GM21367 (cell line): ENCODE measurements around the gene CHST11.
"Not testable (repeated sequence)": the region's sequence is repeated elsewhere in the genome, so short reads cannot be mapped to it uniquely, and the experiment has no call there.

Source experiments
- ATAC-seq: cut with Tn5 transposase; IDR thresholded peaks from one replicate; pipeline ENCODE4 v1.9.1; 2021; ENCODE audit not compliant: unreplicated experiment

CHST11 gene

DNA sequence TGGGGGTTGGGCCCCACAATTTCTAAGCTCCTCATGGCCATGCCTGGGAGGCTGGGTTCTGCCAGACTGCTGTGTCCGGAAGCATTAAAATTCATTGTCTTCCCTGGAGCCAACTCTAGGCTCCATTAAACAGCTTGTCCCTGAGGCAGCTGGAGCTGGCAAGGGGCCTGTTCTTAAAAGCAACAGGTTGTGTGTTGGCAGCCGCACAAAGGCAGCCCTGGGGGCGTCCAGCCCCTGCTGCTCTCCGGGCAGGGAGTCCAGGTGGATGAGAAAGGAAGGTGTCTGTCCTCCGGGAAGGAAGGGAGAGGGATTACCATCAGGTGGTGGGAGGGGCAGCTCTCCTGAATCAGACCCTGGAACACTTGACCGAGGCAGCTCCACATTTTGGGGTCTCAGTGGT, 98.9 kb downstream of the CHST11 start:
- ATAC-seq = no peak

DNA sequence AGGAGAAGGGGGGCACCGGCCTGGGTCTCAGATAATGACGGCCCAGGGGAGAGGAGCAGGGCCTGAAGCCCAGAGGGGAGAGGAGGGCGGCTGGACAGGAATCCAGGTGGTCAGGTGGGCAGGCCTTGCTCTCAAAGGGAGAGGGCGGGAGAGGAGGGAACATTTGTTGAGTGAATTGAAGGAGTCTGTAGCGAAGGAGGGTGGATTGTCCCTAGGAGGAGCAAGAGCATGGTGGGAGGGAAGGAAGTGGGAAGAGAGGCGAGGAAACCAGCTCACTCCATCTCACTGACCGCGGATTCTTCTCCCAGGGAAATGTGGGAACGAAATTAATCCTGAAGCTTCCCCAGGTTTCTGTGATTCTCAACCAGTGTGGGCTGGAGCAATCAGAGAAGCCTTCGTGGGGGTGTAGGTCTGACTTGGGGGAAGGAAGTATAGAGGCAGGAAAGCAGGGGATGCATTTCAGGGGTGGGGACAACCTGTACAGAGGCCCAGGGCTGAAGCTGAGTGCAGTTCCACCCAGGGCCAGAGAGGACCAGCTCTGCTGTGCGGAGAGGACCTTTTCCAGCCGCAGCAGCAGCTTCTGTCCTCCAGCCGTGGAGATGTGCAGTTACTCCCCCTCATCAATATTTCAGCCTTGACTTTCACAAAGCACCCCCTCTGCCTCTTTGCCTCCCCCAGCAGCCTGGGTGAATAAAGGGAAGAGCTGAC, 100.9 kb downstream of the CHST11 start:
- no peak for ATAC-seq

DNA sequence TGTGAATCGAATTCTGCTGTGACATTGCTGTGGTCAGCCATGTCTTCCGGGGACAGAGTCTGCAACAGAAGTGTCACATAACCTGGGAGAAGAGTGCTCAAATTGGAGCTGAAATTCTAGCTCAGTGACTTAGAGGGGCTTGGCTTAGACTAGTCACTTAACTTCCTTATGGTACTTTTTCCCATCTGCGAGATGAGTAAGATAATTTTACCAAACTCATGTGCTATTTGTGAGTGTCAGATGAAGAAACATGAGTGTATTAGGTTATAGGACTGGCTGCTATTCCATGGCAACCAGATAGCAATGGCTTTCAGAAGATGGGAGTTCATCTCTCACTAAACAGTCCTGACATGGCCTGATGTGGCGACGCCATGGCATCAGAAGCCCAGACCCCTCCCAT, 104.1 kb downstream of the CHST11 start:
- ATAC-seq = no peak

DNA sequence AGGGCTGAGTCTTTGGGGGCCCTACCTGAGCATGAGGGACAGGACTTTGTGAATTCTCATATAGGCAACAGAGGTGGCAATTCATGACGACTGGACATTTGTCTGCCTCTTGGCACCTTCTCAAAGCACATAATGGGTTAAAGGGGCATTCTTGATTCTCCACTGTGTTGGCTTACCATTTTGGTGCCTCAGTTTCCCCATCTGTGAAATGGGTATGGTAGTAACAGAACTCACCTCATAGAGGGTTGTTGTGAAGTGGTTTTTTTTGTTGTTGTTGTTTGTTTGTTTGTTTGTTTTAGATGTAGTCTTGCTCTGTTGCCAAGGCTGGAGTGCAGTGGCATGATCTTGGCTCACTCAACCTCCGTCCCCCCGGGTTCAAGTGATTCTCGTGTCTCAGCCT, 106.0 kb downstream of the CHST11 start:
- no peak for ATAC-seq

DNA sequence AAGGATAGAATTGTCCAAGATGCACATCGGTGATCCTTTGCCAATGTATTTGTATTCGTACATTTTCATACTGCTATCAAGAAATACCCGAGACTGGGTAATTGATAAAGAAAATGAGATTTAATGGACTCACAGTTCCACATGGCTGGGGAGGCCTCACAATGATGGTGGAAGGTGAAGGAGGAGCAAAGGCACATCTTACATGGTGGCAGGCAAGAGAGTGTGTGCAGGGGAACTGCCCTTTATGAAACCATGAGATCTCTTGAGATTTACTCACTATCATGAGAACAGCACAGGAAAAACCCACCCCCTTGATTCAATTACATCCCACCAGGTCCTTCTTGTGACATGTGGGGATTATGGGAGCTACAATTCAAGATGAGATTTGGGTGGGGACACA, 107.9 kb downstream of the CHST11 start:
- not testable (repeated sequence) for ATAC-seq

DNA sequence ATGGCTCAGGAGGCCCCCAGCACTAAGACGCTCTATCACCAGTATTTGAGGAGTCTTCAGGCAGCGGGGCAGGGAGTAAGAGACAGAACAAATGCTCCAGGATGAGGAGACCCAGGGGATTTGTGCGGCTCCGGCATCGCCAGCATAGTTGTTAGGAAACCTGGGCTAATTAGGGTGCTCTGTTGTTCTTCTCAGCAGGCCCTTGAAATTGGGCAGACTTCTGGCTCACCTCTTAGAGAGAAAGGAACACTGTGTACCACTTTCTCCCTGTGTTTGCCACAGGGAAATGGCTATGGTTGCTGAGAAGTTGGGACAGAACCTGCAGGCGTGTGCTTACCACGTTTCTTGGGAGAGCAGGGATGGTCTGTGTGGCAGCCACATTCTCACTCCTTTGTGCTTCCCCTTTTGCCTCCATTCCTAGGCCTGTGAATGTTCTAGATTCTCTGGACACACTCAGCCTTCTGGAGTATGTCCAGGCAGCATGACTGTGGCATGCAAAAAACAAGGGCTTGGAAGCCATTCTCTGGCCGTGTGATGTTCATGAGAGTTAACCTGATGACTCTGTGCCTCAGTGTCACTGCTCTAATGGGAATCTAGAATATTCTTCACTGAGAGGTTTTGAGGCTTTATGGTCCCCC, 109.0 kb downstream of the CHST11 start:
- no peak for ATAC-seq

DNA sequence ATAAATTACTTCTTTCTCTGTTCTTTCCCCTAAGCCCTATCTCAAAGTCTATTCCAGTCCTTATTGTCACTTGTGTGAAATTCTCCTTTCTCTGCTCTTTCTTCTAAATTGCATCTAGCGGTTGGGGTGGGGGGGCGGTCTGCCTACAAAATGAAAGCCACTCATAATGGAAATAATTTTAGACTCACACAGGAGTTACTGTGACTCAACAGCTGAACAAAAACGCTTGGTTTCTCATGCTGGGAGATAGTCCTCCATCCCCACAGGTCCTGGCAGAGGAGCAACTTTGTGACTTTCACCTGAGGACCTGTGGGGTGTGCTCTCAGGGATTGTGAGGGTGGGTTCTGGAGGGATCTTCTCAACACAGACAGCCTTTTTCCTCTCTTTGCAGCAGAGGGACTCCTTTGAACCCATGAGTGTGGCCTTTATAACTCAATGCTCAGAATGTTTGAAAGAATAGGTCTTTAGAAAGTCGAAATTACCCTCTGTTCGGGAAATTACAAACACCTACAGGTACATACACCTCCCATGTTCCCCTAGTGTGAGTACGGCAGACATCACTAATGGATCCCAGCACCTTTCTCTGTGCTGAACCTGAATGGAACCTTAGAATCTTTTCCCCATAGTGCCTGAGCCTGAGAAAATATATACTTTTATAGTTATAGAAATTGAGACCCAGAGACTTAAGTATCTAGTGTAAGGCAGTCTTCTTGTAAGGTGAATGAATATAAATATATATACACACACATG, 109.7 kb downstream of the CHST11 start:
- ATAC-seq = no peak

DNA sequence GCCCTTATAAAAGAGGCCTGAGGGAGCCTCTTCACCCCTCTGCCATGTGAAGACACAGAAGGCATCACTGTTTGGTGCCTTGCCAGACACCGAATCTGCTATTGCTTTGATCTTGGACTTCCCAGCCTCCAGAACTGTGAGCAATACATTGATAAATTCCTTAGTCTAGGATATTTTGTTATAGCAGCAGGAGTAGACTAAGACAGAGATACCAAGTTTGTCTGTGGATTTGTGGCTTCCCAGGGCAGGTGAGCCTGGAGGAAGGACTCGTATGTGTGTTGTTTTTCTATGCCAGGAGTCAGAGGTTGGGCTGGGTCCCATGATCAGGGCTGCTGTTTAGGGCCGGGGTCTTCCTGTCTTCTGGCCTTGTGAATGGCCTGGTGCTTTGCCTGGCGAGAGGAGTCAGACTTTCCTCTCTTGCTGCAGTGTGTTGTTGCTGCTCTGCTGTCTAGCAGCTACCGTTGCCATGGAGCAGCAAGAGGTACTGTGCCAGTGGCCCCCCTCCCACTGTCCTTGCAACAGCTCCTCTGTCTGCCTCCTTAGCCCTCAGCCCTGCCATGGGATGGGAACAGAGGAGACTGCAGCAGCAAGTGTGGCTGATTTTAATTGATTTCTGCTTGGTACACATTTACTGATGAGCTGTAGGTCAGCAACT, 111.2 kb downstream of the CHST11 start:
- no peak for ATAC-seq

DNA sequence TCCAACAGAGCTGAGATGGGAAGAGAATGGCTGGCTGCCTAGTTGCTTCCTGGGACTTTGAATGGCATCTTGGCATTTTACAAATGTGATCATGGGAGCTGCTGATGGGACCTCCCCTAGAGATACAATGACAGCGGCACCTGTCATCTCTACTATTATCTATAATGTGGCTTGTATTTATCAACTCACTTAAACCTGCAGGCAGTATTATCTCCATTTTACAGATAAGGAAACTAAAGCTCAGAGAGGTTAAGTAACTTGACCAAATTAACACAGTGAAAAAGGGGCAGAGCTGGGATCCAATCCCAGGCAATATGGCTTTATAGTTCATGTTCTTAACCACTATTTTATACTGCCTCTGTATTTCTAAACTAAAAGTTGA, 111.7 kb downstream of the CHST11 start:
- no peak for ATAC-seq

DNA sequence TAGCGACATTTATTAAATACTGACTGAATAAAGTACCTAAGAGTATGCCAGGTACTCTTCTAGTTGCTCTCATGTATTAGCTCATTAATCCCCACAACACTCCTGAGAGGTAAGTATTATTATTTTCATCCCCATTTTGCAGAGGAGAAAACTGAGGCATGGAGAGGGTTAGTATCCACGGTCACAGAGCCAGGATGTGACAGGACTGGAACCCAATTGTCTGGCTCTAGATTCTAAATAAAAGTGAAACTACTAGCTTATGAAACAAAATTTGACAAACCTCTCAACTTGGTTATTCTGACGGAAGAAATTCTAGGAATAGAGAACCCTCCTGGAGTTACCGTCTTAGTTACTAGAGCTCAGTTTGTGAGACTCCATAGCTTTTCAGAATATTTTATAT, 112.2 kb downstream of the CHST11 start:
- no peak for ATAC-seq

DNA sequence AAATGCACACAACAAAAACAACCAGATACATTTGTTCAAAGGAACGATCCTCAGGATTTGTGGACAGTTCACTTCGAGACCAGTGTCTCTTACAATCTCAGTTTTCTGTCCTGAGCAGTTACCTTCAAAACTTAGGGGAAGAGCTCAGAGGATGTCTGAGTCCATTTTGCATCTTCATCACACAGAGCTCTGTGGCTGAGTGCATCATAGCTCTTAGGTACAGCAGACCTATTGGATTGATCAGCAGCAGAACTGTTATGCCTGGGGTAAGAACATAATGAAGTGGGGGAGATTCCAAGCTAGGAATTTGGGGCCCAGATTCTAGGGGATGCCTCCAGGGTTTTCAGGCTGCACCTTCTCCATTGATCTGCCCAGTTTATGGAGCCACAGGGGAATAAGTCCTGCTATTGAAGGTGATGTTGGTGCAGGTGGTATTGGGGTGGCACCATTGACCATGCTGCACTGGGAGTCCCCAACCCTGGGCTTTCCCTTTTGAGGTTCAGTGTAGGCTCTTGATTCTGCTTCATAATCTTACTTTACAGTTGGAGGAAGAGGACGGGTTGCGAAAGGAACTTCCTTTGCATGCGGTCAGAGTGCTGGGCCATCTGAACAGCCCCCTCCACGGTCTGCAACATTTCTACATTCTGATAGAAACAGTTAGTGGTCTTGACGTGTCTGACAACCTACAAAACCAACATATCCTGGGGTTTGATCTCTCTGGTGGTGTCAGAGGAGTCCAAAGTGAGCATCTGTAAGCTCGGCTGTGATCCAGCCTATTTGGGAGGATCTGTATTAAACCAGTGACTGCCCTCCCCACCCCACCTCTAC, 112.8 kb downstream of the CHST11 start:
- ATAC-seq = peak; percentile 69

DNA sequence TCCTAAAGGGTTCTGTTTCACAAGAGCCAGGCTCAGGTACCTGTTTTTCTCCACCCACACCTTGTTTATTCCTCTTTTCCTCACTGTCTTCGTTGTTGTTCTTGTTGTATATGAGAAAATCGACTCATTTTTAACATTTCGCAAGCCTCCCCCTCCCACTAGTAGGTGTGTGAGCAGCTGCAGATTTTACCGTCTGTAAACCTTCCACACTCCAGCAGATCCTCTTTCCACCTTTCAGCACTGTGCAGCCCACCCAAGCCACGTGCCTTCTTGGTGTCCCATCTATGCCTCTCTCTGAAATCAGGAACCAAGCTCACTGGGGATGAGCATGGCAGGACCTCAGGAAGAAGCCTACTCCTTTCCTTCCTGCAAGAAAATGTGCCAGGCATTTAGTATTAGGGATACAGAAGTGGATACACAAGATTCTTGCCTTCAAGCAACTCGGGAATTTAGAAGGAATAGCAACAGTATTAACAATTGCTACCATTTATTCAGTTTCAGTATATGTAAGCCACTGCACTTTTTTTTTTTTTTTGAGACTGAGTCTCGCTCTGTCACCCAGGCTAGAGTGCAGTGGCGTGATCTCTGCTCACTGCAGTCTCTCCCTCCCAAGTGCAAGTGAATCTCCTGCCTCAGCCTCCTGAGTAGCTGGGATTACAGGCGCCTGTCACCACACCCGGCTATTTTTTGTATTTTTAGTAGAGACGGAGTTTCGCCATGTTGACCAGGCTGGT, 113.6 kb downstream of the CHST11 start:
- ATAC-seq = no peak

DNA sequence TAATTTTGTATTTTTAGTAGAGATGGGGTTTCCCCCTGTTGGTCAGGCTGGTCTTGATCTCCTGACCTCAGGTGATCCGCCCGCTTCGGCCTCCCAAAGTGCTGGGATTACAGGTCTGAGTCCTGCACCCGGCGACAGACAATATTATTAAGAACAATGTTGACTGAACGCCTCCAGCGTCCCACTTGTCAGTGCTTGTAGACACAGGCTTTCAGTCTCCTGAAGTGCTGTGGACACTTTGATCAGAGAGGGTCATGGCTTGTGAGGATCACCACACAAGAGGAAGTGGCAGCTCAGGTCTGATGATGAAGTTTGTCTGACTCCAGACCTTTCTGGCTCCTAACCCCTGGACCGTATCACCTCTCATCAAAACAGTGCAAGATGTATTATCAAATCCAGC, 114.6 kb downstream of the CHST11 start:
- ATAC-seq = no peak

DNA sequence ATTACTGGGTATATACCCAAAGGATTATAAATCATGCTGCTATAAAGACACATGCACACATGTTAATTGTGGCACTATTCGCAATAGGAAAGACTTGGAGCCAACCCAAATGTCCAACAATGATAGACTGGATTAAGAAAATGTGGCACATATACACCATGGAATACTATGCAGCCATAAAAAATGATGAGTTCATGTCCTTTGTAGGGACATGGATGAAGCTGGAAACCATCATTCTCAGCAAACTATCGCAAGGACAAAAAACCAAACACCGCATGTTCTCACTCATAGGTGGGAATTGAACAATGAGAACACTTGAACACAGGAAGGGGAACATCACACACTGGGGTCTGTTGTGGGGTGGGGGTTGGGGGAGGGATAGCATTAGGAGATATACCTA, 117.6 kb downstream of the CHST11 start:
- not testable (repeated sequence) for ATAC-seq

DNA sequence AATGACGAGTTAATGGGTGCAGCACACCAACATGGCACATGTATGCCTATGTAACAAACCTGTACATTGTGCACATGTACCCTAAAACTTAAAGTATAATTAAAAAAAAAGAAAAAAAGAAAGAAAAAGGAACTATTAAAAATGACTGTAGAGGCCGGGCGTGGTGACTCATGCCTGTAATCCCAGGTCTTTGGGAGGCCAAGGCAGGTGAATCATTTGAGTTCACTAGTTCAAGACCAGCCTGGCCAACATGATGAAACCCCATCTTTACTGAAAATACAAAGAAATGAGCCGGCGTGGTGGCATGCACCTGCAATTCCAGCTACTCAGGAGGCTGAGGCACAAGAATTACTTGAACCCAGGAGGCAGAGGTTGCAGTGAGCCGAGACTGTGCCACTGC, 118.0 kb downstream of the CHST11 start:
- not testable (repeated sequence) for ATAC-seq

DNA sequence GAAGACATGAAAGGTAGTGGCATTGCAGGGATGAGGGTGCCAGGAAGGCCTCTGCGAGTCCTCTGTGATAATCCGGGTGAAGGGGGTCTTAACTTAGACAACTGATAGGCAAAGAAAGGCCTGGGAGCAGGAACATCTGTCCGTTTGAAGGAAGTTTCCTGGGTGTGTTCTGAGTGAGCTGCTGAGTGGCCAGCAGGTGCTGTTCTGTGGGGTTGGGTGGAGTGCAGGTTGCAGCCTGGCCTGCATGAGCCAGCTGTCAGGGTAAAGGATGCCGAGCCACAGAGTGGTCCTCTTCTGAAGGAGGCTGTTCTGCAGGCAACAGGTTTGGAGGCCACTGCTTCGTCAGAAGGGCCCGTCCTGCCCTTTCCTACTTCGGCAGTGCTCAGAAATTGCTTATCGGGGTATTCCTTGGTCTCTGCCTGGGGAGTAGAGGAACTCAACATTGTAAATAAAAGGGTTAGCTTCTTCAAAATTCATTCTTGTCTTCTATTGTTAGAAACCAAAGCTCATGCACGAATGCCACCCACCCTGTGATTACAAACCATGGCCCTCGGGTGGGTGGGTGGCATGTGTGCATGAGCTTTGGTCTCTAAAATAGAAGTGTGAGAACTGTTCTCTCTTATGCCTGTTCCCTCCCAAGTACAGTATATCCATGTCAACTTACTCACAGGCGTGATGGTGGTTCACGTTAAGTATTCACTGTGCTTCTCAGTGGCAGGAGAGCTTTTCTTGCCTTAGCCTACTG, 118.9 kb downstream of the CHST11 start:
- ATAC-seq = no peak

DNA sequence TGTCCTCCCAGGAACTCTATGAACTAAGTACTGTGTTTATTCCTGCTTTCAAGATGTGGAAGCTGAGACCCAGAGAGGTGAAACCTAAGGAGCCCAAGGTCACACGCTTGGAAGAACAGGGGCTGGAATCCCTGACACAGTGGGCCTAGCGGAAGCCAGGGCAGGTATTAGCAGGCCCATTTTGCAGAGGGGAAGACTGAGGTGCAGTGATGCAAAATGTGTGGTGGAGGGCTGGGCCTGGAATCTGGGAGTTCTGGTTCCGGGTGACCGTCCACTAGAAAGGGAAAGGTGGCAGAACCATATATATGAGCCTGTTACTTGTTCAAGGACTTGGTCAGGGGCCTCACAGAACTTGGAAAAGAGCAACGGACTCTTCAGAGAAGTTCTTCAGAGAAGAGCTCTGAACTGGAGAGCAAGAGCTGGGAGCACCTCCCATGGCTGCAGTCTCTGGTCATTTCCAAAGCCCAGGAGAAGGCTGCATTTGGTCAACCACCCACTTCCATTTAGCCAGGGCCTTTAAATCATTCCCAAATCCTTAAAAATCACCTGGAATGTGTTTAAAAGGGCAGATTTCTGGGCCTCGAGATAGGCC, 119.5 kb downstream of the CHST11 start:
- no peak for ATAC-seq

DNA sequence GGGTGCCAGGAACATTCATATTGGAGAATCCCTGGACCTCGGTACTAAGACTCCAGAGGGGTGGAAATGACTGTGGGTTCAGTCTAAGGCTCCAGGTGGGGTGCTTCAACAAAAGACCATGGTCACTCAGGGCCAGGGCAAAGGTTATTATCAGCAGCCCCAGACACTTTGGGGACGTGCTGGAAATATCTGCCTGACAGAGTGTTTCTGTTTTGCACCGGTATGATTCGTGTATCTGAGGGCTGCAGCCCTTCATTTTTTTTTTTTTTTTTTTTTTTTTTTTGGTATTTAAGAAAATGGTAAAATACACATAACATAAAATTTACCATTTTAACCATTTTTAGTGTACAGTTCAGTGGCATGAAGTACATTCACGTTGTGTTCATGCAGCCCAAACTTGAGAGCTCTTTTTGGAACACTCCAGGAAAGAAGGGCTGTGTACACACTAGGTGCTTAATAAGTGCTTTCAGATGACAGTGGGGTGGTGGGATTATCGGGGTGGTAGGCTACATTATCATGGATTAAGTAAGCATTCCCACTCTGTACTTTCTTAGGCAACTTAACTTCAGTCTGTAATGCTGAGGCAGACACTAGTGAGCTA, 120.3 kb downstream of the CHST11 start:
- ATAC-seq = no peak

DNA sequence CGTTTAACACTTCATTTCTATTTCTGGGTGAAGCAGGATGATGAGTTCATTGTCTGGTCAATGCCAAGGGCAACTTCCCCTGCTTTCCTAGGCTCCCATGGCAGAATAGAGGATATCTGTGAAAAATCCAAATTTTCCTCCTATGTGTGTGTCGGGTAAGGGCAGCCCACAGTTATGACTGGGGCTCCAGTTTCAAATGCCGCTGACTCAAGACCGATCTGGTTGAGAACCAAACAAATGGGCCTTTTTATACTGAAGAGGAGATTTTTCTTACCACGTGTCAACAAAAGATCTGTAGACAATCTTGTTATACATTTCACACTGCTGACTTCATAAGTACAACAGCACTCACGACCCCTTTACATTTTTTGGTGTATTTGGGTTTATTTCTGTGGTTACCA, 120.8 kb downstream of the CHST11 start:
- no peak for ATAC-seq
